K562 (cell line): ENCODE data around the gene STING1.
"Not testable (repeated sequence)": the region's sequence is repeated elsewhere in the genome, so short reads cannot be mapped to it uniquely, and the experiment has no call there.

Experiments
- BRCA1 ChIP-seq, 2 experiments: fragments of 450-650 bp in 1 of 2; sonication (generic) in 1 of 2; formaldehyde crosslinking in 1 of 2; IDR thresholded peaks; 2 replicates each; pipeline versions ENCODE4 v1.5.0 to v1.6.1; 2017 to 2020; ENCODE audit warnings: mild to moderate bottlenecking in 1 of 2, missing genetic modification reagents in 1 of 2
- CEBPB ChIP-seq: fragments of 450-650 bp; IDR thresholded peaks from 2 replicates; pipeline ENCODE4 v1.6.1; 2016; ENCODE audit warnings: missing genetic modification characterization, missing compliant biosample characterization
- CREB1 ChIP-seq, 2 experiments: sonication (generic) in 1 of 2; formaldehyde crosslinking in 1 of 2; IDR thresholded peaks; 2 replicates each; pipeline versions ENCODE4 v1.6.1 to v1.8.0; 2012 to 2022; ENCODE audit warnings: inconsistent platforms in 1 of 2, mild to moderate bottlenecking in 1 of 2, missing genetic modification reagents in 1 of 2, moderate library complexity in 1 of 2
- E2F1 ChIP-seq: sonication (generic); formaldehyde crosslinking; IDR thresholded peaks from 2 replicates; pipeline ENCODE4 v1.8.1; 2023; ENCODE audit warnings: mild to moderate bottlenecking, missing genetic modification reagents, moderate library complexity
- GATA2 ChIP-seq: sonication (generic); formaldehyde crosslinking; IDR thresholded peaks from 2 replicates; pipeline ENCODE4 v1.4.0; 2020; ENCODE audit warnings: mild to moderate bottlenecking, missing genetic modification reagents
- MED1 ChIP-seq: sonication (generic); formaldehyde crosslinking; IDR thresholded peaks from 2 replicates; pipeline ENCODE4 v1.8.1; 2023; ENCODE audit warnings: missing genetic modification reagents, borderline replicate concordance
- TF ChIP-seq, protein P1 (sequence below), 2 experiments: fragments of 450-650 bp in 1 of 2; IDR thresholded peaks; 2 replicates each; pipeline ENCODE4 v1.6.1; 2011 to 2017; ENCODE audit warnings: low read depth in 2 of 2, antibody characterized with exemption in 1 of 2, borderline replicate concordance in 1 of 2, low read length in 1 of 2, mild to moderate bottlenecking in 1 of 2, mixed read lengths in 1 of 2; ENCODE audit not compliant: control insufficient read depth in 1 of 2
- TF ChIP-seq, protein P2 (sequence below): sonication (generic); formaldehyde crosslinking; IDR thresholded peaks from 2 replicates; pipeline ENCODE4 v1.8.0; 2022; ENCODE audit warnings: mild to moderate bottlenecking, missing genetic modification reagents, borderline replicate concordance

DNA sequence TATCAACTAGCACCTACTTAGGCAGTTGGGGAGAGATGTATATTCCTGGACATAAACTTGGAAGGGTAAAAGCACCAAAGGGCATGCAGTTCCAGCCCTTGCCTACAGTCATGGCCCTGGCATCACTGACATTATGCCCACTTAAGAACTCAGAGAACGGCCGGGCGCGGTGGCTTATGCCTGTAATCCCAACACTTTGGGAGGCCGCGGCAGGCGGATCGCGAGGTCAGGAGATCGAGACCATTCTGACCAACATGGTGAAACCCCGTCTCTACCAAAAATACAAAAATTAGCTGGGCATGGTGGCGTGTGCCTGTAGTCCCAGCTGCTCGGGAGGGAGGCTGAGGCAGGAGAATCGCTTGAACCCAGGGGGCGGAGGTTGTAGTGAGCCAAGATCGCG, 42.1 kb downstream of the STING1 start:
- TF ChIP-seq, protein P1, sequence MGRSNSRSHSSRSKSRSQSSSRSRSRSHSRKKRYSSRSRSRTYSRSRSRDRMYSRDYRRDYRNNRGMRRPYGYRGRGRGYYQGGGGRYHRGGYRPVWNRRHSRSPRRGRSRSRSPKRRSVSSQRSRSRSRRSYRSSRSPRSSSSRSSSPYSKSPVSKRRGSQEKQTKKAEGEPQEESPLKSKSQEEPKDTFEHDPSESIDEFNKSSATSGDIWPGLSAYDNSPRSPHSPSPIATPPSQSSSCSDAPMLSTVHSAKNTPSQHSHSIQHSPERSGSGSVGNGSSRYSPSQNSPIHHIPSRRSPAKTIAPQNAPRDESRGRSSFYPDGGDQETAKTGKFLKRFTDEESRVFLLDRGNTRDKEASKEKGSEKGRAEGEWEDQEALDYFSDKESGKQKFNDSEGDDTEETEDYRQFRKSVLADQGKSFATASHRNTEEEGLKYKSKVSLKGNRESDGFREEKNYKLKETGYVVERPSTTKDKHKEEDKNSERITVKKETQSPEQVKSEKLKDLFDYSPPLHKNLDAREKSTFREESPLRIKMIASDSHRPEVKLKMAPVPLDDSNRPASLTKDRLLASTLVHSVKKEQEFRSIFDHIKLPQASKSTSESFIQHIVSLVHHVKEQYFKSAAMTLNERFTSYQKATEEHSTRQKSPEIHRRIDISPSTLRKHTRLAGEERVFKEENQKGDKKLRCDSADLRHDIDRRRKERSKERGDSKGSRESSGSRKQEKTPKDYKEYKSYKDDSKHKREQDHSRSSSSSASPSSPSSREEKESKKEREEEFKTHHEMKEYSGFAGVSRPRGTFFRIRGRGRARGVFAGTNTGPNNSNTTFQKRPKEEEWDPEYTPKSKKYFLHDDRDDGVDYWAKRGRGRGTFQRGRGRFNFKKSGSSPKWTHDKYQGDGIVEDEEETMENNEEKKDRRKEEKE (IDR thresholded peaks at IDR 0.05; ENCODE audit: borderline replicate concordance in 1 of 2, control insufficient read depth in 1 of 2, low read depth in 2 of 2, low read length in 1 of 2), result not testable (repeated sequence)
- not testable (repeated sequence) for TF ChIP-seq CREB1 (IDR thresholded peaks at IDR 0.05); CREB1 (CRISPR knock-in tag; IDR thresholded peaks at IDR 0.05); MED1; BRCA1 (IDR thresholded peaks at IDR 0.05); BRCA1 (CRISPR knock-in tag; IDR thresholded peaks at IDR 0.05); GATA2 (CRISPR knock-in tag); CEBPB; E2F1 (CRISPR knock-in tag)
- TF ChIP-seq, protein P2, sequence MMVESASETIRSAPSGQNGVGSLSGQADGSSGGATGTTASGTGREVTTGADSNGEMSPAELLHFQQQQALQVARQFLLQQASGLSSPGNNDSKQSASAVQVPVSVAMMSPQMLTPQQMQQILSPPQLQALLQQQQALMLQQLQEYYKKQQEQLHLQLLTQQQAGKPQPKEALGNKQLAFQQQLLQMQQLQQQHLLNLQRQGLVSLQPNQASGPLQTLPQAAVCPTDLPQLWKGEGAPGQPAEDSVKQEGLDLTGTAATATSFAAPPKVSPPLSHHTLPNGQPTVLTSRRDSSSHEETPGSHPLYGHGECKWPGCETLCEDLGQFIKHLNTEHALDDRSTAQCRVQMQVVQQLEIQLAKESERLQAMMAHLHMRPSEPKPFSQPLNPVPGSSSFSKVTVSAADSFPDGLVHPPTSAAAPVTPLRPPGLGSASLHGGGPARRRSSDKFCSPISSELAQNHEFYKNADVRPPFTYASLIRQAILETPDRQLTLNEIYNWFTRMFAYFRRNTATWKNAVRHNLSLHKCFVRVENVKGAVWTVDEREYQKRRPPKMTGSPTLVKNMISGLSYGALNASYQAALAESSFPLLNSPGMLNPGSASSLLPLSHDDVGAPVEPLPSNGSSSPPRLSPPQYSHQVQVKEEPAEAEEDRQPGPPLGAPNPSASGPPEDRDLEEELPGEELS (CRISPR knock-in tag), result not testable (repeated sequence)
